ENCODE measurements around the gene RTCA. TPM values are rescaled to one million over a fixed set of nuclear protein-coding genes. Genes with fewer than 3 reads are reported as not detected.
"Not testable (repeated sequence)": the region's sequence is repeated elsewhere in the genome, so short reads cannot be mapped to it uniquely, and the experiment has no call there.

Gene RTCA
- total RNA-seq, result 44.2 and 60.1 TPM in 2 replicates

GRCh38 chr1:100265931-100266740 lies at the start of gene RTCA:
TSS of gene RTCA (plus strand) at chr1:100266216. CDS start at chr1:100266376, 160 bp downstream.
- DNase-seq (ENCODE audit: low read depth), result peak; percentile 90

- DNase-seq (ENCODE audit: low read depth), result no peak
These were observed 48.2 kb upstream of the RTCA start for GRCh38 chr1:100217834-100218233.

- no peak for DNase-seq (ENCODE audit: low read depth)
These were observed 46.6 kb upstream of the RTCA start for GRCh38 chr1:100219457-100219856.

GRCh38 chr1:100219883-100220282 lies 46.1 kb upstream of the RTCA start:
- DNase-seq (ENCODE audit: low read depth), result peak; percentile 3

GRCh38 chr1:100222428-100222827 lies 43.6 kb upstream of the RTCA start:
- no peak for DNase-seq (ENCODE audit: low read depth)

GRCh38 chr1:100229681-100230443 lies 36.2 kb upstream of the RTCA start:
- no peak for DNase-seq (ENCODE audit: low read depth)

GRCh38 chr1:100230765-100231164 lies 35.3 kb upstream of the RTCA start:
- DNase-seq (ENCODE audit: low read depth), result no peak

- no peak for DNase-seq (ENCODE audit: low read depth)
These were observed 34.3 kb upstream of the RTCA start for GRCh38 chr1:100231721-100232120.

GRCh38 chr1:100232156-100232555 lies 33.9 kb upstream of the RTCA start:
- no peak for DNase-seq (ENCODE audit: low read depth)

GRCh38 chr1:100233566-100233965 lies 32.5 kb upstream of the RTCA start:
- DNase-seq (ENCODE audit: low read depth), result not testable (repeated sequence)

GRCh38 chr1:100234432-100234831 lies 31.6 kb upstream of the RTCA start:
- no peak for DNase-seq (ENCODE audit: low read depth)

- no peak for DNase-seq (ENCODE audit: low read depth)
These were observed 28.9 kb upstream of the RTCA start for GRCh38 chr1:100237091-100237490.

- peak; percentile 19 for DNase-seq (ENCODE audit: low read depth)
These were observed 26.1 kb upstream of the RTCA start for GRCh38 chr1:100239961-100240360.

GRCh38 chr1:100240631-100241030 lies 25.4 kb upstream of the RTCA start:
- no peak for DNase-seq (ENCODE audit: low read depth)

- DNase-seq (ENCODE audit: low read depth), result no peak
These were observed 19.3 kb upstream of the RTCA start for GRCh38 chr1:100246738-100247137.

- DNase-seq (ENCODE audit: low read depth), result no peak
These were observed 16.9 kb upstream of the RTCA start for GRCh38 chr1:100249155-100249536.

GRCh38 chr1:100249537-100250257 lies 16.3 kb upstream of the RTCA start, which contains the start of gene DBT:
TSS of gene DBT (minus strand) at chr1:100249834. CDS start at chr1:100249820, 14 bp downstream.
- DNase-seq (ENCODE audit: low read depth), result peak; percentile 91

- no peak for DNase-seq (ENCODE audit: low read depth)
These were observed 15.8 kb upstream of the RTCA start for GRCh38 chr1:100250264-100250663.

- DNase-seq (ENCODE audit: low read depth), result no peak
These were observed 15.2 kb upstream of the RTCA start for GRCh38 chr1:100250807-100251206.

- DNase-seq (ENCODE audit: low read depth), result no peak
These were observed 13.1 kb upstream of the RTCA start for GRCh38 chr1:100252901-100253300.

GRCh38 chr1:100253552-100253951 lies 12.5 kb upstream of the RTCA start:
- no peak for DNase-seq (ENCODE audit: low read depth)

- DNase-seq (ENCODE audit: low read depth), result not testable (repeated sequence)
These were observed 9.7 kb upstream of the RTCA start for GRCh38 chr1:100256273-100256672.

All from renal cortical epithelial cell (primary cell).